Epidermal melanocyte (primary cell): ENCODE measurements around the gene NBEAL2.
"Not testable (repeated sequence)": the region's sequence is repeated elsewhere in the genome, so short reads cannot be mapped to it uniquely, and the experiment has no call there.

Experiments
- DNase-seq: peaks from one replicate; pipeline ENCODE4 v3.0.0; 2011; ENCODE audit warnings: low spot score; ENCODE audit not compliant: insufficient read length

NBEAL2 gene

GRCh38 chr3:46960835-46961234 lies 18.6 kb upstream of the NBEAL2 start:
- DNase-seq = no peak

DNA sequence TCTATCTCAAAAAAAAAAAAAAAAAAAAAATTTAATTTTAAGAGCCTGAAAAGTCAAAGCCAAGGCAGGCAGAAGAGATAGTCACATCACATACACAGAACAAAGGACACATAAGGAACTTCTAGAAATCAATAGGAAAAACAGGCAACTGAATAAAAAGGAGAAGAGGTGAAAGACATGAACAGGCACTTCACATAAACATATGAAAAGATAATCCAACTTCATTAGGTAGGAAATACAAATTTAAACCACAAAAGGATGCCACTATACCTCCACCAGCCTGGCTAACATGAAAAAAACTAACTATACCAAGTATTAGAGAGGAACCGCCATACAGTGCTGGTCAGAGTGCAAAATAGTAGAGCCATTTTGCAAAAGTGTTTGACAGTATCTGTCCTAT lies 17.0 kb upstream of the NBEAL2 start:
- DNase-seq = no peak

- no peak for DNase-seq
Observed at GRCh38 chr3:46962990-46963389, 16.5 kb upstream of the NBEAL2 start.

- not testable (repeated sequence) for DNase-seq
Observed at GRCh38 chr3:46964038-46964590, 15.4 kb upstream of the NBEAL2 start.

GRCh38 chr3:46965151-46965550 lies 14.3 kb upstream of the NBEAL2 start:
- no peak for DNase-seq

DNA sequence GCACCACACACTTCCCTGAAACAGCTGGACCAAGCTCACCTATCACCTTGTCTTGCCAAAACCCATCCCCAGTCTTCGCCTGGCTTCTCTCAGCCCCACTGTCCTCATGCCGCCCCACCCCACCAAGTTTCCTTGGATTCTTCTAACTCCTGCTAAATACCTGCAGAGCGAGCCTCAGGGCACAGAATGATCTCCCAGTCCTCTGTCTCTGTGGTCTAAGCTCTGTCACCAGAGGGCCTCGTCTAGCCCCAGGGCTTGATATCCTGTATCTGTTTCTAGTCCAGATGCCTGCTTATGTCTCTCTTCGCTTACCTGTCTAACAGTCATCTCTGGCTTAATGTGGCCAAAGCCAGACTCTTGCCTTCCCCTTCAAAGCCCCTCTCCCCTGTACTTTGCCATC lies 12.7 kb upstream of the NBEAL2 start:
- DNase-seq = no peak

- DNase-seq = no peak
Observed at GRCh38 chr3:46968783-46969428, 10.6 kb upstream of the NBEAL2 start.

DNA sequence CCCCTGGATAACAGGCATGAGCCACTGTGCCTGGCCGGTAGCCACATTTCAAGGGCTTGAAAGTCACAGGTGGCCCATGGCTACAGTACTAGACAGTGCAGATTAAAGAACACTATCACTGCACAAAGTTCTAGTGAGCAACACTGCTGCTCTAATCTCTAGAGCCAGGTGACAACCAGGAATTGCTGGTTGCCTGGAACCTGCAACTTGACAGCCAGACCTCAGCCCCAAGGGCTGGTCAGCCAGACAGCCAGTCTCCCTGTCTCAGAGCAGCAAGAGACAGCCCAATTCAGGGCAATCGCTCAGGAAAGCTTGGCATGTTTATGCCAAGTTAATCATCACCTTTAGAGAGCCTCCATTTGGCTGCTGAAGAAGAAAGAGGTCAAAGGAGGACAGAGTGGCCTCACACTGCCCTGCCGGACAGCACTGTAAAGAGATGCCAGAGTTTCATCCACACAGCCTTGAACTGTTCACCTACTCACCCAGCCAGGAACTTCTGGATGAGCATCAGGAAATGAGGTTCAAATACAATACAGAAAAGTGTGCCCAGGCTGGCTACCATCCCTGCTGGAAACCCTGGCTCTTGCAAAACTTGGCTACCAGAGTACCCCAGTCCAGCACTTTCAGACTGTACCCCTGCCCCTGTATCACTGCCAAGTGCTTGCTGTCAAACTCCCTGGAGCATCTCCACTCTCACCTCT lies 8.9 kb upstream of the NBEAL2 start:
- DNase-seq = no peak

GRCh38 chr3:46971151-46971550 lies 8.3 kb upstream of the NBEAL2 start:
- no peak for DNase-seq

- no peak for DNase-seq
Observed at GRCh38 chr3:46971742-46972141, 7.7 kb upstream of the NBEAL2 start.

- DNase-seq = no peak
Observed at GRCh38 chr3:46972396-46972795, 7.1 kb upstream of the NBEAL2 start.

DNA sequence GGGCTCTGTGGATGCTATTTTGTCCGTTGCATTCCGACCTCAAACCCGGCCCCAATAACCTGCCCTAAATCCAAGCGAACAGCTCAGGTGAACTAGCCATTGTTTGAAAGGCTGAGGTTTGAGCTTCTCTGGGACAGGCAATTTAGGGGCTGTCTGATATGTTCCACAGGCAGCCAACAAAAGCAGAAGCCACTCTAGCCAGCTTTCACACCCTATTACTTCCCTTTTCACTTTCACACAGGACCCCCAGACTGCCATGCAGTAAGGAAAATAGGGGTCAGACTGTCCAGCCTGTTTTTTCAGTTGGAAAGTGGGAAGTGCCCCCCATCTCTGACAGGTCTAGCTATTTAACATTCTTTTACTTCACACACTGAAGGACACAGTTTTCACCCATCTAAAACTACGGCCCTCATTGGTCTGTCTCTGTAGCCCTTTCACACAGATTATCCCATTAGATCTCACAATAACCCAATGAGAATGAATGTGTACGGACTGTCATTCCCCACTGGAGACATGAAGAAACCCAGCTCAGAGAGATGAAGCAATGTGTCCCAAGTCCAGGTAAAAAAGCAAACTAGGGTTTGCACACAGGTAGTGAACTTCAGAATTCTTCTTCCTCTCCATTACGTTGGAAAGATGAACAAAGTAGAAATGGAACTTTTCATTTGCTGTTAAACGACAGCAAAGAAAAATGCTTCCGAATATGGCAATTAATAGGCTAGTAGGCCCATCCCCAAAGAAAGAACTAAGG lies 4.9 kb upstream of the NBEAL2 start:
- no peak for DNase-seq

DNA sequence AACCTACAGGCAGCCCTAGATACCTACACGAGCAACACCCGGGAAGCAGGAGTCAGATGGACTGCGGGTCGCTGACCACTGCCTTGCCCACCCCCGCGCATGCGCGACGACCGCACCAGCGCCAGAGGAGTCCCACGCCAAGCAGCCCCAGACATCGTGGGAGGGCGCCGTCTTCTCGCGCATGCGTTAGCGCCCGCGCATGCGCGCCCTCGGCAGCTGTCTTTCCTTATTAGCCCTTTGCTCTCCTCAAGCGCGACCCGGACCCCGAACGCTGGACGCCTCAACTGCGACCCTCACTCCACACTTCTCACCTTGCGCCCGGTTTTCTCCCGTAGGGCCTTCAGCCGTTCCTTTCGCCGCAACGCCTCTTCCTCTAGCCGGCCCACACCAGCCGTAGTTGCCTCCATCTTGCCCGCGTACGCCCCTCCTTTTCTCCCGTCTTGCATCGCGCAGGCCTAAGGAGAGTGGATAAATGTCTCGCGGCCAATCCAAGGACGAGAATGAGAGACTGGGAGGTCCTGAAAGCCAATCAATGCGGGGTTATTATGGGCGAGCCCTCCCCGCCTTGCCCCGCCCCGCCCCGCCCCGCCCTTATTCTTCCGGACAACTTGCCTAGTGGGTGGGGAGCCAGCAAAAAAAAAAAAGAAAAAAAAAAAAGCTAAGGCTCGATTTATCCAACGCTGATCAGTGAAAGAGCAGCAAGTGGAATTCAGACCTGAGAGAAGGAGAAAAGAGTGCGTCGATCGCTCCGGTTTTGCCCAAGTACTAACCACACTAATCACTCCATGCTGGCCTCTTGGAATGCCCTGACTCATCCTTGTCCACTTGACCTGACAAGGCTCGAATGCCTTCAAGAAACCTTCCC lies 2.9 kb upstream of the NBEAL2 start, which contains the start of gene CCDC12:
Gene CCDC12 (minus strand): TSS at position 420 of the 865 bp plus-strand sequence. CDS start 13 bp downstream, at position 407.
- DNase-seq = peak; percentile 99

DNA sequence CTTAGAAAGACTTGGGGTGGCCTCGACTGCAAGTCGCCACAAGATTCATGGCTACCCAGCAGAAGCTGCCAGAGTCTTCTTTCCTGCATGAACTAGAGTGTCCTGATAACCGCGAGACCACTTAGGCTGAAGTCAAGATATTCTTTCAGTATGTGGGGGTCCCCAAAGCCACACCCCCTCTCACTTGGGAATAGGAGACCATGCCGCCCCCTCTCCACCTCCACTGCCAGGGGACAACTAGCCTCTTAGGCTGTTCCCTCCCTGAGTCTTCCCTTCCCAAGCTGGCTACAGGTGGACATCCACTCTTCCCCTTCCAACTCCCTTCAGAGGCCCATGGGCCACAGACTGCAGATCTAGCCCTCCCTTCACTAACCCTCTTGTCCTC lies 1.7 kb upstream of the NBEAL2 start:
- no peak for DNase-seq

DNA sequence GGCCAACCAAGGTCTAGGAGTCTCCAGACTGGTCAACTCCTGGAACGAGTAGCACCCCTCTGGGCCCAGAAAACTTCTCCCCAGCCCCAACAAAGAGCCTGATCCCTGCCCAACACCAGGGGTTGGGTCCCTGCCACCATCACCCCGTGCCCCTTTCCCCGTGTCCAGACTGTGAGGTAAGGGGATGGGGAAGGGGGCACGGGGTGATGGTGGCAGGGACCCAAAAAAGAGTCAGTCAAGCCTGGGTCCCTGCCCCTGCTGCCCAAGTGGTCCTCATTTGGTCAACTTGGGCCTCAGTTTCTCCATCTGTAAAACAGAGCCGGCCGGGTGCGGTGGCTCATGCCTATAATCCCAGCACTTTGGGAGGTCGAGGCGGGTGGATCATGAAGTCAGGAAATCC lies 1.1 kb upstream of the NBEAL2 start:
- no peak for DNase-seq

GRCh38 chr3:46979958-46980497 lies 562 bp downstream of the NBEAL2 start:
- DNase-seq = no peak

GRCh38 chr3:46981932-46982471 lies 2.5 kb downstream of the NBEAL2 start:
- no peak for DNase-seq

- no peak for DNase-seq
Observed at GRCh38 chr3:46982546-46982945, 3.1 kb downstream of the NBEAL2 start.

- no peak for DNase-seq
Observed at GRCh38 chr3:46984591-46985459, 5.4 kb downstream of the NBEAL2 start.

- no peak for DNase-seq
Observed at GRCh38 chr3:46985588-46985987, 6.1 kb downstream of the NBEAL2 start.
